HG02588 (cell line): Measurements from ENCODE around the gene MOGAT1.
"Not testable (repeated sequence)": the region's sequence is repeated elsewhere in the genome, so short reads cannot be mapped to it uniquely, and the experiment has no call there.

Experiments
- ATAC-seq: cut with Tn5 transposase; IDR thresholded peaks from one replicate; pipeline ENCODE4 v1.9.1; 2021; ENCODE audit warnings: mild to moderate bottlenecking, moderate library complexity; ENCODE audit not compliant: unreplicated experiment

MOGAT1 gene

GRCh38 chr2:222670191-222671038, 1.0 kb upstream of the MOGAT1 start:
- ATAC-seq: no peak

DNA sequence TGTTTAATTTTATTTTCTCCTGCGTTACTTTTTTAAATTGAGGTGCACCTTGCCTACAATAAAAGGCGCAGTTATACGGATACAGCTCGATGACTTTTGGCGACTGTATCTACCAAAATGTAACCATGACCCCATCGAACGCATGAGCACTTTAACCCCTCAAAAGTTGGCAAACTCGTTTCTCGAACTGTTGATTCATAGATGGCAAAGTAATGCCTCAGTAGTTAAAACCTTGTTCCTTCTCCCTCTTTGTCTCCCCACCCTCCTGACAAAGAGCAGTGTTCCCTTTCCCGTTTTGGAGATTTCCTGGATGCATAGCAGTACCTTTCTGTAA, 577 bp downstream of the MOGAT1 start:
- no peak for ATAC-seq

- no peak for ATAC-seq
Observed at GRCh38 chr2:222673273-222673672, 1.8 kb downstream of the MOGAT1 start.

GRCh38 chr2:222673883-222674282, 2.4 kb downstream of the MOGAT1 start:
- no peak for ATAC-seq

- no peak for ATAC-seq
Observed at GRCh38 chr2:222677981-222678380, 6.5 kb downstream of the MOGAT1 start.

DNA sequence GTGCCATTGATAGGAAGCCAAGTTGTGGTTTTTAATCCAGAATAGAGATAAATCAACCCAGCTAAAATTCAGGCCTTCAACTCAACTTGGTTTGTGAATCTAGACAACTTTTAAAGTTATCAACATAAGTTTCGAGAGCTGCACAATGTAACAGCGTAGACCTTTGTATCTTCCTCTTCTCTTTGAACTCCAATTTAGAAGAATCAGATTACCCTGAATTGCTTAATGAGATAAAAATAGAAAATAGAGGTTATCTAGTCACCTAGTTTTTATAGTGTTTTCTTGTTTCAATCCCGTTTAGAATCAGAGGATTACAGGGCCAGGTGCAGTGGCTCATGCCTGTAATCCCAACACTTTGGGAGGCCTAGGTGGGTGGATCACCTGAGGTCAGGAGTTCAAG, 12.3 kb downstream of the MOGAT1 start:
- ATAC-seq: no peak

GRCh38 chr2:222686086-222686750, 14.8 kb downstream of the MOGAT1 start:
- no peak for ATAC-seq

DNA sequence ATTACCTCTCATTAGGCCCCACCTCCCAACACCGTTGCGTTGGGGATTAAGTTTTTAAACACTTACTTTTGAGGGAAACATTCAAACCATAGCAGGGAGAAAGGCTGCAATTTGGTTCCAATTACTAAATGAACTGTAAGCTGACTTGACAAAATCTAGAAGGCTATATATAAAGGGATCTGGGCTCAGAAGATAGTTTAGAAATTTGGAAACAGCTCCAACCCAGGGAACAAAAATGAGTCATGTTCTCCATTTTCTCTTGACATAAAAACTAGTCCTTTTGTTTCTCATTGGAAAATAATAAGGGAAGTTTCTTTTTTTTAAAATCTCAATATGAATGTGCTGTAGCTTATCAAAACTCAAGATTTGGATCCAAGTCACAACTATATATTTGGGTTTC, 17.5 kb downstream of the MOGAT1 start:
- ATAC-seq: no peak

DNA sequence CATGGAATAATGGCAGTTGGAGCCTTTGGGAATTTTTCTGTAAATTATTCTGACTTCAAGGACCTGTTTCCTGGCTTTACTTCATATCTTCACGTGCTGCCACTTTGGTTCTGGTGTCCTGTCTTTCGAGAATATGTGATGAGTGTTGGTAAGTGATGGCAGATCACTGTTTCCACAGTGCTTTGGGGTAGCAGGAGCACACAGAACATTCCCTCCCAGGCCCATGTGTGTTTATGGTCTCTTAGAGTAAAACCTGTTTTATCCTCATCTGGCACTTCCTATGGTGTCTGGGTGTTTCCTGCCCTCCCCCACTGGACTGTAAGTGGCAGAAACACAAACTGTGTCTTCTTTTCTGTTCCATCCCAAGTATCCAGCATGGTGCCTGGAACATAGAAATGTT, 17.9 kb downstream of the MOGAT1 start:
- no peak for ATAC-seq

GRCh38 chr2:222690564-222691200, 19.2 kb downstream of the MOGAT1 start:
- peak; percentile 94 for ATAC-seq

DNA sequence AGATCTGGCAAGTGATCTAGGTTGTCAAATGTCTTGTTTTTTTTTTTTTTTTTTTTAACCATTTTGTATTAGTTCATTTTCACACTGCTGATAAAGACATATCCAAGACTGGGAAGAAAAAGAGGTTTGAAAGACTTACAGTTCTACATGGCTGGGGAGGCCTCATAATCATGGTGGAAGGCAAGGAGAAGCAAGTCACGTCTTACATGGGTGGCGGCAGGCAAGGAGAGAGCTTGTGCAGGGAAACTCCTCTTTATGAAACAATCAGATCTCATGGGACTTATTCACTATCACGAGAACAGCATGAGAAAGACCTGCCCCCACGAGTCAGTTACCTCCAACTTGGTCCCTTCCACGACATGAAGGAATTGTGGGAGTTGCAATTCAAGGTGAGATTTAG, 22.0 kb downstream of the MOGAT1 start:
- not testable (repeated sequence) for ATAC-seq

- peak; percentile 45 for ATAC-seq
Observed at GRCh38 chr2:222693837-222694236, 22.4 kb downstream of the MOGAT1 start.

DNA sequence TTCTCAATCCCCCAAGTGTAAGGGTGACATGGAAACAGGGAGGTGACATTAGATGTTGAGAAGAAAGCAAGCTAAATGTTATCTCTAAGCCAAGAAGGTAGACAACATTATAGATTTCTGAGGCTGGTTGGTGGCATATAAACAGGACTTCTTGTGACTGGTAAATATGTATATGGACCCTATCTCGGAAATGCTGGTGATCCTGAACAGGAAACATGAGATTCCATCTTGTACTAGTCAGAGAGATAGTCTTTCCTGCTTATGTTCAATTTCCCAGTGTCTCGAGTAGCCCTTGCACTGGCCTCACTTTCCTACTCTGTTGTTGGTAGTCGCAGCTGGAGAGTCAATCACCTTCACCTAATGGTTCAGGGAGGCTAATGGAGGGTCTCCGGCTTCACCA, 26.8 kb downstream of the MOGAT1 start:
- ATAC-seq: no peak

DNA sequence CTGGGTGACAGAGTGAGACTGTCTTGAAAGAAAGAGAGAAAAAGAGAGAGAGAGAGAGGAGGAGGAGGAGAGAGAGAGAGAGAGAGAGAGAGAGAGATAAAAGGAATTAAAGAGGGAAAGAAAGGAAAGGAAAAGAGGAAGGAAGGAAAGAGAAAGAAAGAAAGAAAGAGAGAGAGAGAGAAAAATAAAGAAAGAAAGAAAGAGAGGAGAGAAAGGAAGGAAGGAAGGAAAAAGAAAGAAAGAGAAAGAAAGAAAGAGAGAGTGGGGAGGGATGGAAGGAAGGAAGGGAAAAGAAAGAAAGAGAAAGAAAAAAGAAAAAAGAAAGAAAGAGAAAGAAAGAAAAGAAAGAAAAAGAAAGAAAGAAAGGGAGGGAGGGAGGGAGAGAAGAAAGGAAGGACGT, 29.8 kb downstream of the MOGAT1 start:
- ATAC-seq: no peak

DNA sequence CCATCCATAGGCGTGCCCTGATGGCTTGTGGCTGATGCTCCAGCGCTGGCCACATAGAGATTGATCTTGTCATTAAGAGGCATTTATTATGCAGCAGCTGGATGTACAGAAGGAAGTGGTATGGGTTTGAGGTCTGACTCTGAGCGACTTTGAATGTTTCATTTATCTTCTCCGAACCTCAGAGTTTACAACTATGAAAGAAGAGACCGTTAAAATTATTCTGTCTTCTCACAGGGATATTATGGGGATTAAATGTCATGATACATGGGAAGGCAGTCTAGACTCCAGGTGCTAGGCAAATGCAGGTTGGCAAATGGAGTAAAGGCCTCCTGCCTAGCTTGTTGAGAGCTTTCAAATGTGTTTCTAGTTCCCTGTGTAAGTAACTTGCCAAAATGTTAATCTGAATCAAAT, 30.3 kb downstream of the MOGAT1 start:
- no peak for ATAC-seq

DNA sequence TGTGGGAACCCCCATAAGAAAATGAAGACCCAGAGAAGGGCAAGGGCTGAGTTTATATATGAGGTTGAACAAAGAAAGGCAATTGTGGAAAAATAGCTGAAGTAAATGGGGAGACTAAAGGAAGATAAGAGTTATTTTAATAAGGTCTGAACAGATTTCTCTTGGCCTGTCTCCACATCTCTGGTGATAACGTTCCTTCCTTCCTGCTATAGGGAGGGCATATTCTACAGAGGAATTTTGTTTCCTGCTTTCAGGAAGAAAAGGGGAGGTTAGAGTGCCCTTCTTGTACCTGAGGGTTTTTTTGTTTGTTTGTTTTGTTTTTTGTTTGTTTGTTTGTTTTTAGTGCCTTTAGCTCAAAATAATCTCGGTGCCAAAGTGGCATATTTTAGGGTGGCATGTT, 31.6 kb downstream of the MOGAT1 start:
- ATAC-seq: no peak

DNA sequence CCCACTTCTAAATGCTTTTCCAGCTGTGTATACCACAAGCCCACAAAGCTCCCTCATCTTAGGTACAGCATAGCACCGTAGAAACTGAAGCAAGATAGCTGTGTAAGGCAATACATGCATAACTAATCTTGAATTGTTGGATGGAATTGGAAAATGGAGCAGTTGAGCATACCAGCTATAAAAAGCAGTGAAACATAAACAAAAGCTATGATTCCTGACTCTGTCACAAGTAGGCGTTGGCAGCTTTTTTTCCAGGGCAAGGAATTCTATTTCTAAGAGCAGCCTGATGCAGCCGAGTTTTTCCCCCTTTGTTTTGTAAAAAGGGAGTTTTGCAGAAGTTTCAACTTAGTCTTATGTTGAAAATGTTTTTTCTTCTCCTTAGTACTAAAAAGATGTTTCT, 32.4 kb downstream of the MOGAT1 start:
- no peak for ATAC-seq

DNA sequence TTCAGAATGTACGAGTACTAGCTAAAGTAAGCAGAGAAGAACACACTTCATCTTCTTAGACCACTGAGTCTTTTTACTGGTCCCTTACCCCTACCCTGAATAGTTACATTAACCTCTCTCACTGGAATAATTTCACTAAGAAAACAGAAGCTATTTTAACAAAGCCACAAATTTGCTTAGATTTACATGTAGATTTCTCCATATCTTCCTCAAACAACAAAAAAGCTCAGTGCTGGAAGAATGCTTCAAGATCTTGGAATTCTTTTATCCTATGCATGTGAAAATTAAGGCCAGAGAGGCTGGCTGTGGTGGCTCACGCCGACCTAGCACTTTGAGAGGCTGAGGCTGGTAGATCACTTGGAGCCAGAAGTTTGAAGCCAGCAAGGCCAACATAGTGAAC, 35.2 kb downstream of the MOGAT1 start:
- ATAC-seq: no peak

DNA sequence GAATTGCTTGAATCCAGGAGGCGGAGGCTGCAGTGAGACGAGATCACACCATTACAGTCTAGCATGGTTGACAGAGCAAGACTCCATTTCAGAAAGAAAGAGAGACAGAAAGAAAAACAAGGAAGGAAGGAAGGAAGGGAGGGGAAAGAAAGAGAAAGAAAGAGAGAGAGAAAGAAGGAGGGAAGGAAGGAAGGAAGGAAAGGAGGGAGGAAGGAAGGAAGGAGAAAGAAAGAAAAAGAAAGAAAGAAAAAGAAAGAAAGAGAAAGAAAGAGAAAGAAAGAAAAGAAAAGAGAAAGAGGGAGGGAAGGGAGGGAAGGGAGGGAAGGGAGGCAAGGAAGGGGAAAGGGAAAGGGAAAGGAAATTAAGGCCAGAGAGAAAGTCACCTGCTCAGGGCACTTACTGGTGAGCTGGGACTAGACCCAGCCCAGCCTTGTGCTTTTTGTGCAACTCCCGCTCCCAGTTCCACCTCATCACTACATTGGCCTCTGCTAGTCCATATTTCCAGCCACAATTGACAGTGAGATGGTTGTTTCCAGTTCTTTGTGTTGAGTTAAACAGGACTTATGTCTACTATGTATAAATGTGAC, 35.7 kb downstream of the MOGAT1 start:
- no peak for ATAC-seq

- ATAC-seq: peak; percentile 49
Observed at GRCh38 chr2:222707689-222708273, 36.3 kb downstream of the MOGAT1 start.

GRCh38 chr2:222708274-222708710, 36.8 kb downstream of the MOGAT1 start:
- no peak for ATAC-seq
